Measurements from ENCODE around the gene ATP5ME.
"Not testable (repeated sequence)": the region's sequence is repeated elsewhere in the genome, so short reads cannot be mapped to it uniquely, and the experiment has no call there.

Gene ATP5ME

DNA sequence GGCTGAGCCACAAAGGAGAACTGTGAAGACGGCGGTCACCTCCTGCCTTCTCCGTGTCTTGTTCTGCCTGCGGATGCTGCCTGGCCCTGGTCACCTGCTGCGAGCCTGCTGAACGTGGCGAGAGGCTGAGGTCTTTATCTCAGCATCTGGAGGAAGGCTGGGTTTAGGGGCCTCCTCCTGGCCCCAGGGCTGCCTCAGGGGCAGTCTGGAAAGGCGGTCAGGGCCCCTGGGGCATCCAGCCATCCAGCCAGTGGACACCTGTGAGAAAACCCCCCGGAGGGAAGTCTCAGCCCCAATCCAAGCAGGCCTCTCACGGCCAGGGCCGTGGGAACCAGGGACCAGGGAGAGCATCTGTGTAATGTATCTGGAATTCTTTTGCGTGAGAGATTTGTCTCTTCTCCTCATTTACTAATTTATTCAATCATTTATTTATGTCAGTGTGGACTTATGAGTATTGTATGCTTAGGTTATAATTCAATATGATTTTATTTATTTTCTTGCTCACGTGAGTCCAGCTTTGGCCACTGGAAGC is 37.4 kb downstream of the ATP5ME start:
- in situ Hi-C loops (cut with HindIII; ENCODE audit: low sequenced_read_pairs), result no loop called here
- TF ChIP-seq, protein P1, sequence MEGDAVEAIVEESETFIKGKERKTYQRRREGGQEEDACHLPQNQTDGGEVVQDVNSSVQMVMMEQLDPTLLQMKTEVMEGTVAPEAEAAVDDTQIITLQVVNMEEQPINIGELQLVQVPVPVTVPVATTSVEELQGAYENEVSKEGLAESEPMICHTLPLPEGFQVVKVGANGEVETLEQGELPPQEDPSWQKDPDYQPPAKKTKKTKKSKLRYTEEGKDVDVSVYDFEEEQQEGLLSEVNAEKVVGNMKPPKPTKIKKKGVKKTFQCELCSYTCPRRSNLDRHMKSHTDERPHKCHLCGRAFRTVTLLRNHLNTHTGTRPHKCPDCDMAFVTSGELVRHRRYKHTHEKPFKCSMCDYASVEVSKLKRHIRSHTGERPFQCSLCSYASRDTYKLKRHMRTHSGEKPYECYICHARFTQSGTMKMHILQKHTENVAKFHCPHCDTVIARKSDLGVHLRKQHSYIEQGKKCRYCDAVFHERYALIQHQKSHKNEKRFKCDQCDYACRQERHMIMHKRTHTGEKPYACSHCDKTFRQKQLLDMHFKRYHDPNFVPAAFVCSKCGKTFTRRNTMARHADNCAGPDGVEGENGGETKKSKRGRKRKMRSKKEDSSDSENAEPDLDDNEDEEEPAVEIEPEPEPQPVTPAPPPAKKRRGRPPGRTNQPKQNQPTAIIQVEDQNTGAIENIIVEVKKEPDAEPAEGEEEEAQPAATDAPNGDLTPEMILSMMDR (IDR thresholded peaks at IDR 0.05; ENCODE audit: low read depth, low read length), result no peak
- no peak overlapping the region for H3K4me3 ChIP-seq (ENCODE audit: low read depth, low read length)
- no peak for DNase-seq (ENCODE audit: low read depth, low spot score)

DNA sequence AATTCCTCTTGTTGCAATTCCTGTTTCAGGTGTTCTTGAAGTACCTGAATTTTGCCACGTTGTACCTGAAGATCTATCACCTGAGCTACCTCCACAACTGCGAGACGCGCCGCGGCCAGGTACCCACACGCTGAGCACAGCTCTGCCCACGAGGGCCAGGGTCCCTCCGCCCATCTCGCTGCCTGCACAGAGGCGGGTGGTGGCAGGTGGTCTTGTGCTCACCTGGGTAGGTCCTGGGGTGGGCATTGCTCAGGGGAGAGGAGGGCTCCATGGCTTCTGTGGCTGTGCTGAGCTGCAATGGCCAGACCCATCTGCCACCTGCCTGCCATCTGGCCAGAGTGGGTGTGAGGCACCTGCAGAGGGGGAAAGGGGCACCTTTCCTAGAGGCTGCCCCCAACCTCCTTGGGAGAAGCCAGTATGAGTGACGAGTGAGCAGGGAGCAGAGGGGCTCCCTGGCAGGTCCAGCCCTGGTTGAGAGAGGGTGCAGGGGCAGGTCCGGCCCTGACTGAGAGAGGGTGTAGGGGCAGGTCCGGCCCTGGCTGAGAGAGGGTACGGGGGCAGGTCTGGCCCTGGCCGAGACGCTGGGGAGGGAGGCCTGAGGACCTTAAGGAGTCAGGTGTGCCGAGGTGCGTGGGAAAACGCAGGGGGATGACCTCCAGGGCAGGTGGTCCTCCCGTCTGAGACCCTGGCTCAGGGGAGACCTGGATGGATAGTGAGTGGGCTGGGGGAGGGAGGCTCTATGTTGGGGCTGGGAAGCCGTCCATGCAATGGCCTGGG is 38.0 kb downstream of the ATP5ME start:
- in situ Hi-C loops (cut with HindIII; ENCODE audit: low sequenced_read_pairs), result no loop called here
- no peak overlapping the region for H3K4me3 ChIP-seq (ENCODE audit: low read depth, low read length)
- DNase-seq (ENCODE audit: low read depth, low spot score), result no peak
- TF ChIP-seq, protein P1 (IDR thresholded peaks at IDR 0.05; ENCODE audit: low read depth, low read length), result no peak

DNA sequence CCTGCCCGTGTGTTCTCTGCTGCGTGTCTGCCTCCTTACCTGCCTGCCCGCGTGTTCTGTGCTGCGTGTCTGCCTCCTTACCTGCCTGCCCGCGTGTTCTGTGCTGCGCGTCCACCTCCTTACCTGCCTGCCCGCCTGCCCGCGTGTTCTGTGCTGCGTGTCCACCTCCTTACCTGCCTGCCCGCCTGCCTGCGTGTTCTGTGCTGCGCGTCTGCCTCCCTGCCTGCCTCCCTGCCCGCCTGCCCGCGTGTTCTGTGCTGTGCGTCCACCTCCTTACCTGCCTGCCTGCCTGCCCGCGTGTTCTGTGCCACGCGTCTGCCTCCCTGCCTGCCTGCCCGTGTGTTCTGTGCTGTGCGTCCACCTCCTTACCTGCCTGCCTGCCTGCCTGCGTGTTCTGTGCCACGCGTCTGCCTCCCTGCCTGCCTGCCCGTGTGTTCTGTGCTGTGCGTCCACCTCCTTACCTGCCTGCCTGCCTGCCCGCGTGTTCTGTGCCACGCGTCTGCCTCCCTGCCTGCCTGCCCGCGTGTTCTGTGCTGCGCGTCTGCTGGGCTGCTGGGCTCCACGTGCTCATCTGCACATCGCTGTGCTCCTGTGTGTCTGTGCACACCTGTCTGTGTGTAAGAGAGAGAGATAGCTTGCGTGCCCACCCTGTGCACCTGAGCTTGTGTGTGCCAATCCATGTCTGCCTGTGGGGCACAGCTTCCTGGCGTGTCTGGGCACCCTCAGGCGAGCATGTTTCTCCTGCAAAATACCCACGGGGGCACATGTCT is 38.8 kb downstream of the ATP5ME start:
- DNase-seq (ENCODE audit: low read depth, low spot score); in situ Hi-C loops (cut with HindIII; ENCODE audit: low sequenced_read_pairs); H3K4me3 ChIP-seq (ENCODE audit: low read depth, low read length): not testable (repeated sequence)

DNA sequence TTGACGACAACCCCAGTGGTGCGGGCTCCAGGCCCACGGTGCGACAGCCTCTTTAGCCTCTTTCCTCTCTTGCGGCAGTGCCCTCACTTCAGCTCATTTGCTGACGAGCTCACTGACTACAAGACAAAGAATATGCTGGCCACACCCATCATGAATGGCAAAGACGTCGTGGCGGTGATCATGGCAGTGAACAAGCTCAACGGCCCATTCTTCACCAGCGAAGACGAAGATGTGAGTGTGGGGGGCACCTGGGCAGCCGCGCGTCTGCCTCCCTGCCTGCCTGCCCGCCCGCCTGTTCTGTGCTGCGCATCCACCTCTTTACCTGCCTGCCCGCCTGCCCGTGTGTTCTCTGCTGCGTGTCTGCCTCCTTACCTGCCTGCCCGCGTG is 39.5 kb downstream of the ATP5ME start:
- TF ChIP-seq, protein P1 (IDR thresholded peaks at IDR 0.05; ENCODE audit: low read depth, low read length), result no peak
- H3K4me3 ChIP-seq (ENCODE audit: low read depth, low read length), result no peak overlapping the region
- DNase-seq (ENCODE audit: low read depth, low spot score), result no peak
- in situ Hi-C loops (cut with HindIII; ENCODE audit: low sequenced_read_pairs), result no loop called here

DNA sequence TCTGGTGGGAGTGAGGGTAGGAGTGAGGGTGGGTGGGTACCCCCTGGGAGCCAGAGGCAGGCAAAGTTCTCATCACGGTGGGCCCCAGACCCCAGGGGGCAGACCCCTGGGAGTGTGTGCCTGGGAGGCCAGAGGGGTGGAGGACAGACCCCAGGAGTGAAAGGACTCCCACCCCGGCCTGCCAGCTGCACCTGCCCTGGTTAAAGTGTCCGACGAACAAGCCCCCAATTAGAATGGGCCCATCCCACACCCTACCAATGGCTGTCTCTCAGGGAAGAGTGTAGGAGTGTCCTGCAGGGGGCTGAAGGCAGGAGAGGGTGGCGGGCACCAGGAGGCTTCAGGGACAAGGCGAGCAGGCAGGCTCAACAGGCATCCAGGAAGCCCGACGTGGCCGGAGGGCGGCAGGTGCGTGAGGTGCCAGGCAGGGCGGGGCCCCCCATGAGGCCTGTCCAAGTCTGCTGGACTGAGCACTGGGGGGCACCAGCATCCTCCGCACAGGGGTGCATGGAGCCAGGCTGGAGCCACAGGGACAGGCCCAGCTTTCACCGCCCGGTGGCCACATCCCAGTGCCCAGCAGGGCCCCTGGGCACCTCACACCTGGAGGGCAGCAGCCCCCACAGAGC is 40.0 kb downstream of the ATP5ME start:
- in situ Hi-C loops (cut with HindIII; ENCODE audit: low sequenced_read_pairs), result no loop called here
- TF ChIP-seq, protein P1 (IDR thresholded peaks at IDR 0.05; ENCODE audit: low read depth, low read length), result no peak
- no peak for DNase-seq (ENCODE audit: low read depth, low spot score)
- no peak overlapping the region for H3K4me3 ChIP-seq (ENCODE audit: low read depth, low read length)

DNA sequence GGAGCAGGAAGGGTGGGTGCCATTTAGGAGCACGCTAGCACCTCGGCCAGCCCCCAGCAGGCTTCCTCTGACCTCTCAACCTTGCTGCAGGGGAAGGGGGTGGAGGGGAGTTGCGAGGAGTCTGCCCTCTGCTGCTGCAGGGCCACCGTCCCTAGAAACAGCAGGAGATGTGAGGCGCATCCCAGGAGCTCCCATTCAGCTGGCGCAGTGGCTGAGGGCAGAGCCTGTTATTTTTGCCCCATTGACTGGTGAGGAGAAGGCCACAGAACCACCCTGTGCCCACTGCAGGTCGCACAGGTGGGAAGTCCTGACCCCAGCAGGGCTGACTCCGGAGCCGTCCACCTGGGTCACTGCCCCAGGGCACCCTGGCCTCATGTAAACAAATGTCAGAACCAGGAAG is 40.7 kb downstream of the ATP5ME start:
- in situ Hi-C loops (cut with HindIII; ENCODE audit: low sequenced_read_pairs), result no loop called here
- no peak for DNase-seq (ENCODE audit: low read depth, low spot score)
- TF ChIP-seq, protein P1 (IDR thresholded peaks at IDR 0.05; ENCODE audit: low read depth, low read length), result no peak
- H3K4me3 ChIP-seq (ENCODE audit: low read depth, low read length), result no peak overlapping the region

Data from astrocyte of the spinal cord (primary cell).